SU-DHL-6 (cell line): ENCODE results near the gene PEX11B.

Experiments used
- H2AFZ ChIP-seq: fragments of 200-600 bp; sonication (generic); 2 replicates; pipeline ENCODE4 v1.6.1; 2014; ENCODE audit warnings: low read depth, mild to moderate bottlenecking, moderate library complexity, mixed read lengths, antibody characterized with exemption, low read length; ENCODE audit not compliant: severe bottlenecking
- H3F3A ChIP-seq: fragments of 200-600 bp; shearing (Covaris generic); 2 replicates; pipeline ENCODE4 v1.6.0; 2016; ENCODE audit warnings: antibody characterized with exemption, mild to moderate bottlenecking; ENCODE audit not compliant: insufficient read depth
- H3K27ac ChIP-seq: fragments of 200-600 bp; sonication (generic); 2 replicates; pipeline ENCODE4 v1.5.1; 2016; ENCODE audit warnings: low read depth, mild to moderate bottlenecking, low read length, moderate library complexity, mixed read lengths
- H3K27me3 ChIP-seq: fragments of 200-600 bp; sonication (generic), shearing (Covaris generic); 2 replicates; pipeline ENCODE4 v1.6.0; 2014; ENCODE audit warnings: mild to moderate bottlenecking, low read length
- H3K36me3 ChIP-seq: fragments of 200-600 bp; sonication (generic); 2 replicates; pipeline ENCODE4 v1.6.1; 2014; ENCODE audit warnings: mild to moderate bottlenecking, low read length, mixed read lengths
- H3K4me2 ChIP-seq: fragments of 300-600, 200-600 bp; shearing (Covaris generic), sonication (generic); 2 replicates; pipeline ENCODE4 v1.6.0; 2014; ENCODE audit warnings: low read length, low read depth, mild to moderate bottlenecking; ENCODE audit not compliant: poor library complexity, severe bottlenecking
- H3K4me3 ChIP-seq: fragments of 200-600 bp; sonication (generic); 2 replicates; pipeline ENCODE4 v1.5.1; 2014; ENCODE audit warnings: antibody characterized with exemption, low read length, mild to moderate bottlenecking, mixed read lengths; ENCODE audit not compliant: insufficient read depth, poor library complexity, severe bottlenecking
- H3K79me2 ChIP-seq: fragments of 200-600 bp; sonication (generic); 2 replicates; pipeline ENCODE4 v1.6.1; 2014; ENCODE audit warnings: mild to moderate bottlenecking, low read length, moderate library complexity; ENCODE audit not compliant: insufficient read depth
- H3K9ac ChIP-seq: fragments of 200-600 bp; sonication (generic); 2 replicates; pipeline ENCODE4 v1.7.0; 2014; ENCODE audit warnings: mild to moderate bottlenecking, low read length
- H3K9me2 ChIP-seq: fragments of 200-600 bp; sonication (generic); replicated peaks from 2 replicates; pipeline ENCODE4 v1.6.1; 2014; ENCODE audit warnings: low read length; ENCODE audit not compliant: insufficient read depth
- H3K9me3 ChIP-seq: fragments of 200-600 bp; sonication (generic); 2 replicates; pipeline ENCODE4 v1.6.1; 2014; ENCODE audit warnings: low read length, mixed read lengths; ENCODE audit not compliant: insufficient read depth
- H4K20me1 ChIP-seq: fragments of 200-600 bp; sonication (generic); 2 replicates; pipeline ENCODE4 v1.6.1; 2014; ENCODE audit warnings: low read depth, mild to moderate bottlenecking, antibody characterized with exemption, low read length, moderate library complexity, mixed read lengths
- CTCF ChIP-seq: fragments of 200-600 bp; sonication (generic); IDR thresholded peaks from one replicate; pipeline ENCODE4 v1.5.1; 2017; ENCODE audit warnings: antibody characterized with exemption, mild to moderate bottlenecking, low read length, moderate library complexity; ENCODE audit not compliant: insufficient read depth, poor library complexity, severe bottlenecking
- EZH2phosphoT487 ChIP-seq: fragments of 200-600 bp; sonication (generic), shearing (Covaris generic); conservative IDR thresholded peaks from 2 replicates; pipeline ENCODE4 v1.6.1; 2018; ENCODE audit warnings: mild to moderate bottlenecking, antibody characterized with exemption, low read length, moderate library complexity, mixed read lengths

Gene PEX11B

GRCh38 chr1:145918144-145918991 is at the start of gene PEX11B:
TSS of gene PEX11B (minus strand) at chr1:145918717. CDS start at chr1:145918688, 29 bp downstream.
- H3K9me3 ChIP-seq = no peaks in the 10 kb centered on the region
- TF ChIP-seq CTCF (no peak), EZH2phosphoT487 (no peak)
- peak within 1 kb of the TSS; percentile 76 for H3K4me2 ChIP-seq
- peaks cover 23% of the 10 kb centered on the region for H3F3A ChIP-seq
- peak within 1 kb of the TSS; percentile 88 for H2AFZ ChIP-seq
- no peaks in the 10 kb centered on the region for H3K36me3 ChIP-seq
- H3K4me3 ChIP-seq = peak within 1 kb of the TSS; percentile 80
- H3K9ac ChIP-seq = peak within 1 kb of the TSS; percentile 83
- no peaks in the 10 kb centered on the region for H4K20me1 ChIP-seq
- no peaks in the 10 kb centered on the region for H3K27me3 ChIP-seq
- H3K79me2 ChIP-seq = no peaks in the 10 kb centered on the region
- H3K9me2 ChIP-seq = no peaks in the 10 kb centered on the region
- peak within 1 kb of the TSS; percentile 71 for H3K27ac ChIP-seq

- H3K79me2 ChIP-seq = no peaks in the 10 kb centered on the region
- H3K27me3 ChIP-seq = no peaks in the 10 kb centered on the region
- H3K9ac ChIP-seq = no peak overlapping the region
- H3K4me3 ChIP-seq = no peak overlapping the region
- no peaks in the 10 kb centered on the region for H4K20me1 ChIP-seq
- H3F3A ChIP-seq = peaks cover 11% of the 10 kb centered on the region; the same call in 1 of the 2 replicates
- no peaks in the 10 kb centered on the region for H3K9me3 ChIP-seq
- TF ChIP-seq CTCF = no peak
- H3K4me2 ChIP-seq = no peak overlapping the region
- no peak overlapping the region for H3K27ac ChIP-seq
- H2AFZ ChIP-seq = no peak overlapping the region
- H3K9me2 ChIP-seq = no peaks in the 10 kb centered on the region
- H3K36me3 ChIP-seq = no peaks in the 10 kb centered on the region
Measured at GRCh38 chr1:145967288-145967687, 48.8 kb upstream of the PEX11B start.

- Histone ChIP-seq H3K4me3 (peak overlapping the region; percentile 71), H3K9me2 (no peaks in the 10 kb centered on the region), H3K27me3 (no peaks in the 10 kb centered on the region), H3K36me3 (no peaks in the 10 kb centered on the region), H4K20me1 (no peaks in the 10 kb centered on the region), H3K4me2 (peak overlapping the region; percentile 76), H3K79me2 (no peaks in the 10 kb centered on the region), H3F3A (peaks cover 11% of the 10 kb centered on the region; the same call in 1 of the 2 replicates), H3K27ac (no peak overlapping the region), H3K9ac (peak overlapping the region; percentile 65), H2AFZ (peak overlapping the region; percentile 73), H3K9me3 (no peaks in the 10 kb centered on the region)
- TF ChIP-seq EZH2phosphoT487 = no peak
- no peak for TF ChIP-seq CTCF
Measured at GRCh38 chr1:145965119-145965744, 46.7 kb upstream of the PEX11B start.
